Sigmoid colon (tissue), 4 donors: ENCODE results near the gene RBM33.

Experiments used
- POLR2AphosphoS5 ChIP-seq, 4 donors: sonication (generic); formaldehyde crosslinking; IDR thresholded peaks; one replicate each; pipeline ENCODE4 v1.6.1; 2017; ENCODE audit warnings: antibody characterized with exemption in 4 of 4
- TF ChIP-seq, protein P1 (sequence below), 4 experiments: fragments of 450-650 bp in 3 of 4; fragments of 200-600 bp in 1 of 4; IDR thresholded peaks; one replicate each; pipeline ENCODE4 v1.5.1; 2016 to 2019; ENCODE audit warnings: antibody characterized with exemption in 4 of 4, mild to moderate bottlenecking in 3 of 4, moderate library complexity in 2 of 4

DNA sequence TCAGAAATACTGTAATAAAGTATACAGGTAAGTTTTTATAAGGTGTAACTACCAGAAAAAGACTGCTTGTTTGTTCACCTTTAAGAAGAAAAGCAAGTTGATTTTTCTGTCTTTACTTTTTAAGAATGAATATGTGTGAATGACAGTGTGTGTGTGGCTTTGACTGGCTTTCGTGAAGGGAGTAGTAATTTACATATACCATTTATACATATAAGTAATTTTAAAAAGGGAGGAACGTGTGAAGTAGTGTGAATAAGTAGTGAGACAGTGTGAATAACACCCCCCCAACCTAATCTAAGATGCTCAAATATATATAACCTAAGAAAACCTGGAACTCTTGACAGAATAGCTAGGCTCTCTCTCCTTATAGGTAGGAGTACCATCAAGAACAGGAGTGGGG is 33.2 kb downstream of the RBM33 start:
- TF ChIP-seq POLR2AphosphoS5 (IDR thresholded peaks at IDR 0.05), result no peak
- TF ChIP-seq, protein P1, sequence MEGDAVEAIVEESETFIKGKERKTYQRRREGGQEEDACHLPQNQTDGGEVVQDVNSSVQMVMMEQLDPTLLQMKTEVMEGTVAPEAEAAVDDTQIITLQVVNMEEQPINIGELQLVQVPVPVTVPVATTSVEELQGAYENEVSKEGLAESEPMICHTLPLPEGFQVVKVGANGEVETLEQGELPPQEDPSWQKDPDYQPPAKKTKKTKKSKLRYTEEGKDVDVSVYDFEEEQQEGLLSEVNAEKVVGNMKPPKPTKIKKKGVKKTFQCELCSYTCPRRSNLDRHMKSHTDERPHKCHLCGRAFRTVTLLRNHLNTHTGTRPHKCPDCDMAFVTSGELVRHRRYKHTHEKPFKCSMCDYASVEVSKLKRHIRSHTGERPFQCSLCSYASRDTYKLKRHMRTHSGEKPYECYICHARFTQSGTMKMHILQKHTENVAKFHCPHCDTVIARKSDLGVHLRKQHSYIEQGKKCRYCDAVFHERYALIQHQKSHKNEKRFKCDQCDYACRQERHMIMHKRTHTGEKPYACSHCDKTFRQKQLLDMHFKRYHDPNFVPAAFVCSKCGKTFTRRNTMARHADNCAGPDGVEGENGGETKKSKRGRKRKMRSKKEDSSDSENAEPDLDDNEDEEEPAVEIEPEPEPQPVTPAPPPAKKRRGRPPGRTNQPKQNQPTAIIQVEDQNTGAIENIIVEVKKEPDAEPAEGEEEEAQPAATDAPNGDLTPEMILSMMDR (IDR thresholded peaks at IDR 0.05), result no peak
